Stimulated activated effector memory CD8-positive, alpha-beta T cell treated with anti-CD3 and anti-CD28 coated beads, Interleukin-12 subunit alpha, Interleukin-12 subunit beta, amount 100 ng/mL, for 72 hours (primary cell): ENCODE data around the gene SETBP1.
A peak's percentile ranks its signal among the peaks of the same experiment; 100 is the strongest.

ENCODE experiments used
- ATAC-seq: fragments of 150-1000 bp; cut with Tn5 transposase; 2 replicates; pipeline ENCODE4 v1.10.0; 2021
- DNase-seq, 2 donors: peaks; one replicate each; pipeline ENCODE4 v3.0.0; 2021 to 2022; ENCODE audit warnings: low spot score in 2 of 2
- H3K27ac Mint-ChIP-seq: one replicate; pipeline ENCODE4 v1.8.0; 2022; ENCODE audit warnings: mild to moderate bottlenecking, mixed read lengths
- H3K36me3 Mint-ChIP-seq: one replicate; pipeline ENCODE4 v1.8.0; 2022; ENCODE audit warnings: mild to moderate bottlenecking, mixed read lengths
- H3K4me1 Mint-ChIP-seq: one replicate; pipeline ENCODE4 v1.8.0; 2022; ENCODE audit warnings: mixed read lengths
- H3K4me3 Mint-ChIP-seq: one replicate; pipeline ENCODE4 v1.8.0; 2022; ENCODE audit warnings: mild to moderate bottlenecking, mixed read lengths
- H3K9me3 Mint-ChIP-seq: one replicate; pipeline ENCODE4 v1.8.0; 2022; ENCODE audit warnings: mixed read lengths

Gene SETBP1

DNA sequence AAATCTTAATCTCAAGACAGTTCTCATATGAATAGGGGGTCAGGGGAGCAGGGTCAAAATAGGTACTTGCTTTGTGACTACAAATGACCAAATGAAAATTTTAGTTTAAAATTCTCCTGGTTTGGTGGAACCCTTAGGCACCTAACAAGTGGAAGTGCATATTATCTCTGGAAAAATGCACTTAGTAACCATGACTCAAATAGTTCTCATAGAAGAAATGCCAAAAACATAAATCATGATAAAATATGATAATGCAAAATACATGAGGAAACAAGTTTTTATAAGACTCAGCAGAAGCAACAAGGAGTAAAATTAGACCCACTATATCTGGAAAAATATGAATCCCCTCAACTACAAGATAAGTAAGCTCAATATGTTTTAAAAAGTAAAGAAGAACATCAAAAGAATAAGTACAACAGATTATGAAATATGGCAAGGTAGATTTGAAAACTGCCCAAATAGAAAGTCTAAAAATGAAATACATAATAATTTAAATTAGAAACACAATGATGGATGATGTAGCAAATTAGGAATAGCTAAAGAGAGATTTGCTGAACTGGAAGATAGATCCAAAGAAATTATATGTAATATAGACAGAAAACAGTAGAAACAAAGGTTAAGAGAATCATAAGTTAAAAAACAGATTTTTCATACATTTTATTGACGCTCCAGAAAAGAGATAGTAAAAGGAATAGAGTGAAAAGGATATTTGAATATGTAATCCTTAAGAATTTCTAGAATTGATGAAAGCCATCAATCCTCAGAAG lies 308.3 kb downstream of the SETBP1 start:
- Mint-ChIP-seq H3K4me1 (no peaks in the 10 kb centered on the region), H3K4me3 (no peak overlapping the region), H3K9me3 (no peaks in the 10 kb centered on the region), H3K36me3 (no peaks in the 10 kb centered on the region), H3K27ac (no peak overlapping the region)
- DNase-seq (no peak), ATAC-seq (no peak)

DNA sequence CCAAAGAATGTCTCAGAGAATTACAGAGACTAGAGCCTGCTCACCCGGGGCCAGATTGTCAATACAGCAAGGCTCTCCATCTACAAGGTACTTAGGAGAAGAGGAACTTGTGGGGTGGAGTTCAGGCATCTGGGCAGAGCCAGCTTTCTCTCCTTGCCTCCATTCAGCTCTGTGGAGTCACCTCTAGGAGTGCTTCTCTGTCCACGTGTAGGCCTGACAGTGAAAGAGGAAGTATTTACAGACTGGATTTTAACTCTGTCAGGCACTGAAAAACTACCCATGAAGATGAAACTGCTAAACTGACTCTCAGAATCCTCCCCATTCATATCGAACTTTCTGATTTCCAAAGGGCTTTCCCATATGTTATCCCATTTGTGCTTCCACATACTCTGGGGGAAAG lies 315.6 kb downstream of the SETBP1 start:
- Mint-ChIP-seq H3K27ac (no peak overlapping the region), H3K36me3 (no peaks in the 10 kb centered on the region), H3K9me3 (no peaks in the 10 kb centered on the region), H3K4me3 (no peak overlapping the region), H3K4me1 (no peaks in the 10 kb centered on the region)
- no peak for DNase-seq
- no peak for ATAC-seq

GRCh38 chr18:44997174-44997573 lies 316.5 kb downstream of the SETBP1 start:
- Mint-ChIP-seq H3K4me1 (no peaks in the 10 kb centered on the region), H3K27ac (no peak overlapping the region), H3K4me3 (no peak overlapping the region), H3K36me3 (no peaks in the 10 kb centered on the region), H3K9me3 (no peaks in the 10 kb centered on the region)
- no peak for DNase-seq
- no peak for ATAC-seq

- no peaks in the 10 kb centered on the region for H3K9me3 Mint-ChIP-seq
- no peaks in the 10 kb centered on the region for H3K36me3 Mint-ChIP-seq
- no peak for ATAC-seq
- no peaks in the 10 kb centered on the region for H3K4me1 Mint-ChIP-seq
- H3K4me3 Mint-ChIP-seq: no peak overlapping the region
- H3K27ac Mint-ChIP-seq: no peak overlapping the region
- no peak for DNase-seq
Observed at GRCh38 chr18:44998360-44998759, 317.7 kb downstream of the SETBP1 start.

- Mint-ChIP-seq H3K4me1 (peaks cover 13% of the 10 kb centered on the region), H3K36me3 (no peaks in the 10 kb centered on the region), H3K27ac (no peak overlapping the region), H3K9me3 (no peaks in the 10 kb centered on the region), H3K4me3 (no peak overlapping the region)
- ATAC-seq (no peak), DNase-seq (no peak)
Observed at GRCh38 chr18:45004546-45005080, 323.9 kb downstream of the SETBP1 start.

DNA sequence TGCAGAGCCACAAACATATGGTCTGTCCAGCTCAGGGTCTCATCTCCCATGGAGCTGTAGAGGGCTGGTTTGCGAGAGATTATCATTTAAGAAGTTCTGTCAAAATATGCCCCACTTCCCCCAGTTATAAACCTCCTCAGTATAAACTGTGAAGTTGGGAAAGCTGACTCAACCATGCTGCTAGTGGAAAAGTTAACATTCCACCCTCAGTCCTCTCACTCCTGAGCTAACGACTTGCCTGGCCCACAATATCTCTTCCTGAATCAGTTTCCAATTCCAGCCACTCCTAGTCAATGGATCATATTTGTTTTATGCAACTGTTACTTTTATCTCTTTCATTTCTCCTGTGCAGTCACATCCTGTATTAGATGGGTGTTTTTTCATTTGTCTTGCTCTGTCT lies 326.2 kb downstream of the SETBP1 start:
- ATAC-seq: no peak
- Mint-ChIP-seq H3K4me3 (no peak overlapping the region), H3K36me3 (no peaks in the 10 kb centered on the region), H3K27ac (no peak overlapping the region), H3K9me3 (no peaks in the 10 kb centered on the region), H3K4me1 (peaks cover 21% of the 10 kb centered on the region)
- DNase-seq: no peak

GRCh38 chr18:45007531-45007930 lies 326.8 kb downstream of the SETBP1 start:
- no peaks in the 10 kb centered on the region for H3K9me3 Mint-ChIP-seq
- H3K36me3 Mint-ChIP-seq: no peaks in the 10 kb centered on the region
- no peak overlapping the region for H3K27ac Mint-ChIP-seq
- peaks cover 27% of the 10 kb centered on the region for H3K4me1 Mint-ChIP-seq
- DNase-seq: no peak
- no peak for ATAC-seq
- no peak overlapping the region for H3K4me3 Mint-ChIP-seq

GRCh38 chr18:45008694-45009413 lies 328.2 kb downstream of the SETBP1 start:
- no peak for DNase-seq
- peaks cover 28% of the 10 kb centered on the region for H3K4me1 Mint-ChIP-seq
- no peak overlapping the region for H3K4me3 Mint-ChIP-seq
- H3K9me3 Mint-ChIP-seq: no peaks in the 10 kb centered on the region
- no peaks in the 10 kb centered on the region for H3K36me3 Mint-ChIP-seq
- no peak overlapping the region for H3K27ac Mint-ChIP-seq
- peak; percentile 52 for ATAC-seq

DNA sequence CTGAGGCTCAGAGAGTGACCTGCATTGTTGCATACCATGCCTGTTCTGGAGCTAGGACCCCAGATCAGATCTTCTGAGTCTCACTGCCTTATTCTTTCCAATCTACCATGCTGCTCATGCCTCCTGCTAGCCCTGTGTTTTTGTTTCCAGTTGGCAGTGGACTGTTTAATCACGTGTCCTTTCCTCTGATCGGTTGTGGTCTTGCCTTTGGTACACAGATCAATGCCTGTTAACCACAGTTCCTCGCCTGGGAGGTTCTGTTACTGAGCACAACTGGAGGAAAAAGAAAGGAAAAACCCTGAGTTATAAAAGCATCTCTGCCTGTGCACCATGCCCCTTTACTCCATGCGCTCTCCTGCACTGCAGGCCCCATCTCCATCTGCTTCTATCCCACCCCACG lies 329.1 kb downstream of the SETBP1 start:
- Mint-ChIP-seq H3K4me1 (peaks cover 28% of the 10 kb centered on the region), H3K9me3 (no peaks in the 10 kb centered on the region), H3K27ac (no peak overlapping the region), H3K4me3 (no peak overlapping the region), H3K36me3 (no peaks in the 10 kb centered on the region)
- ATAC-seq (peak; percentile 39), DNase-seq (no peak)

GRCh38 chr18:45012286-45012685 lies 331.6 kb downstream of the SETBP1 start:
- ATAC-seq (no peak), DNase-seq (no peak)
- Mint-ChIP-seq H3K9me3 (no peaks in the 10 kb centered on the region), H3K4me1 (peaks cover 28% of the 10 kb centered on the region), H3K36me3 (no peaks in the 10 kb centered on the region), H3K4me3 (no peak overlapping the region), H3K27ac (no peak overlapping the region)

GRCh38 chr18:45014047-45014501 lies 333.4 kb downstream of the SETBP1 start:
- Mint-ChIP-seq H3K4me1 (peaks cover 21% of the 10 kb centered on the region), H3K9me3 (no peaks in the 10 kb centered on the region)
- DNase-seq: no peak

DNA sequence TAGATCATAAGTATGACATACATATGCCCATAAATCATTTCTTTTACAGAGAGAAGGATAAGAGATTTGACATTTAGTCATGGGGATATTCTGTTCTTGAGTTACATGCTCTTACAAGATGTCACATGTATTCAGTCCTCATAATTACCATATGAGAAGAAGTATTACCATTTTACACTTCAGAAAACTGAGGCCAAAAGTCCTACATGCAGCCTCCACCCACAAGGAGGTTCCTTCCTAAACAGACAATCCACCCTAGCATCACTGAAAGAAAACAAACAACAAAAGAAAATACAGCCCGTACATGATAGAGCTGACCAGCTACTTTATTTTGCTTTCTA lies 335.1 kb downstream of the SETBP1 start:
- Mint-ChIP-seq H3K36me3 (no peaks in the 10 kb centered on the region), H3K4me3 (no peak overlapping the region), H3K27ac (no peak overlapping the region), H3K4me1 (peaks cover 9% of the 10 kb centered on the region), H3K9me3 (no peaks in the 10 kb centered on the region)
- ATAC-seq (no peak), DNase-seq (peak in 1 of 2 donors; percentile 3)

More at GRCh38 chr18:45014047-45014501, 333.4 kb downstream of the SETBP1 start:
- no peak overlapping the region for H3K27ac Mint-ChIP-seq
- H3K4me3 Mint-ChIP-seq: no peak overlapping the region
- ATAC-seq: no peak
- H3K36me3 Mint-ChIP-seq: no peaks in the 10 kb centered on the region

DNA sequence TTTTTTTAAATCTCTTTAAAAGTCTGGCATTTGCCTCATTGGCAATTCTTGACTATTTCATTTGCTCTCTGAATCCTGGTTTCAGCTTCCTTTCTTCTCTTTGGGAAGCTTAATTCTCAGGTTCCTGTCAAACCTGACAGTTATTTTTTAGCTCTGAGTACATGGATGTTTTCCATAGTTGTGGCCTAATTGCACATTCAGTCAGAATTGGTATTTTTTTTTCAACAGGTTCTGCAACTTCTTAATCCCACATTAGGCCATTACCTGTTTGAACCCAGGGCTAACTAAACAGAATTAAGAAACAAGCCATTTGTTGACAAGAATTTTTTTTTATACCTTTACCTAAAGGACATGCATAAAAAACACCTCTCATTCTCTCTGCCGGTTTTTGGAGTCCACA lies 338.8 kb downstream of the SETBP1 start:
- H3K27ac Mint-ChIP-seq: no peak overlapping the region
- ATAC-seq (no peak), DNase-seq (no peak)
- no peaks in the 10 kb centered on the region for H3K4me1 Mint-ChIP-seq
- H3K36me3 Mint-ChIP-seq: no peaks in the 10 kb centered on the region
- H3K9me3 Mint-ChIP-seq: no peaks in the 10 kb centered on the region
- no peak overlapping the region for H3K4me3 Mint-ChIP-seq

DNA sequence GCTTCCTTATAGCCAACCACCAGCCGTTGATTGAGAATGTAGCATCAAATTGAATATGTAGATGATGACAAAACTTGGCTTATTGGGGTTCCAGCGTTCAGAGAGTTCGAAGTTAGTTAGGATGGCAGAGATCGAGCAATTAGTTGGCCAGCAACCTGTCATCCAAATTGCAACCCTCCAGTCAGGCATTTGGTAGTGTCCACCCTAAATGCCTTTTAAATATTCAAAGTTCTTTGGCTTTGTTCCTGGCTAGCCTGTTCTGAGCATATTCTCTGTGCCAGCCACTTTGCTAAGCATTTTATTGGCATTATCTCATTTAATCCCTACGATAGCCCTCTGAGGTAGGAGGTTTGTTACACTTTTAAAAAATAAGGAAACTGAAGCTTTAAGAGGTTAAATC lies 342.8 kb downstream of the SETBP1 start:
- no peak for ATAC-seq

DNA sequence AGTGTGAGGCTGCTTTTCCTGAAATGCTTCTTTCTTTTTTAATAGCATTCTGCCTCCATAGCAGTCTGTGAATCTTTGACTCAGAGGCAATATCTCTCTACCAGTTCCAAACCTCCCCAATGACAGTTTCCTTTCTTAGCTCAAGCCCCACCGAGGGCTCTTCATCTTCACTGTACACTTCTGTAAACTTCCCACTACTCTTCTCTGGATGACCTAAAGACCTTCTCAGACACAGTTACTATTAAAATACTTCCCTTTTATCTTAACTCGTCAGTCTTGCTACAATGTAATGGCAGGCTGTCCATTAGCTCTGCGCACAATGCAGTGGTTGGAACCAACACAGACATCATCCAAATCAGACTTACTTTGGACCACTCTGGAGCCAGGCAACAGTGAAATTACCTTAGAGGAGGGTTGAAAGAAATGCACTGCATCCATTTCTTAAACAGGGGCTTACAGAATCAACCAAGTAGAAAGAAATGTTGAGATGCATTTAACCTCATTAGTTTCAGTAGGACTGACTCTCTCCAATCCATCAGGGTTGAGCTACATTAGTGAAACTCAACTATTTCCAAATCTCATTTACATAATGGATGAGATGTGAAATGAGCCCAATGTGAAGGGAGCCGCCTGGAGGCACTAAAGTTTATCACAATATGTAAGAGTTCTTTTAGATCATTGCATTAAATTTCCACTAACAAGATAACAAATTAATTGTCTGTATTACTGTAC lies 343.8 kb downstream of the SETBP1 start:
- H3K27ac Mint-ChIP-seq: no peak overlapping the region
- no peak overlapping the region for H3K4me3 Mint-ChIP-seq
- no peak for ATAC-seq

More for the DNA sequence above, 342.8 kb downstream of the SETBP1 start:
- H3K4me1 Mint-ChIP-seq: no peaks in the 10 kb centered on the region
- no peaks in the 10 kb centered on the region for H3K36me3 Mint-ChIP-seq
- no peak for DNase-seq
- H3K4me3 Mint-ChIP-seq: no peak overlapping the region
- H3K9me3 Mint-ChIP-seq: no peaks in the 10 kb centered on the region
- no peak overlapping the region for H3K27ac Mint-ChIP-seq

More for the DNA sequence above, 343.8 kb downstream of the SETBP1 start:
- no peaks in the 10 kb centered on the region for H3K36me3 Mint-ChIP-seq
- no peaks in the 10 kb centered on the region for H3K4me1 Mint-ChIP-seq
- DNase-seq: no peak
- H3K9me3 Mint-ChIP-seq: no peaks in the 10 kb centered on the region
